K562 (cell line): ENCODE data around the gene E2F7. TPM values are rescaled to one million over a fixed set of nuclear protein-coding genes. Genes with fewer than 3 reads are reported as not detected.

Experiments
- CBFA2T2 ChIP-seq: fragments of 450-650 bp; conservative IDR thresholded peaks from 2 replicates; pipeline ENCODE4 v1.6.1; 2017; ENCODE audit warnings: mild to moderate bottlenecking
- EGR1 ChIP-seq: fragments of 450-650 bp; conservative IDR thresholded peaks from 2 replicates; pipeline ENCODE4 v1.6.1; 2017; ENCODE audit warnings: mild to moderate bottlenecking
- ETV5 ChIP-seq: sonication (generic); formaldehyde crosslinking; IDR thresholded peaks from 2 replicates; pipeline ENCODE4 v1.4.0; 2020; ENCODE audit warnings: low read depth, mild to moderate bottlenecking, missing genetic modification reagents
- FOXM1 ChIP-seq, 2 experiments: fragments of 450-650 bp in 1 of 2; sonication (generic) in 1 of 2; formaldehyde crosslinking in 1 of 2; IDR thresholded peaks; 2 replicates each; pipeline versions ENCODE4 v1.6.1 to v1.9.0; 2017 to 2022; ENCODE audit warnings: low read depth in 2 of 2, mild to moderate bottlenecking in 2 of 2, missing genetic modification reagents in 1 of 2, moderate library complexity in 1 of 2
- HDAC6 ChIP-seq: IDR thresholded peaks from 2 replicates; pipeline ENCODE4 v1.6.1; 2012; ENCODE audit warnings: low read depth, mild to moderate bottlenecking, control low read depth, inconsistent platforms, low read length, moderate library complexity
- KAT7 ChIP-seq: sonication (generic); formaldehyde crosslinking; IDR thresholded peaks from 2 replicates; pipeline ENCODE4 v1.8.0; 2022; ENCODE audit warnings: missing genetic modification reagents, mild to moderate bottlenecking, borderline replicate concordance
- NFXL1 ChIP-seq: fragments of 450-650 bp; formaldehyde crosslinking; IDR thresholded peaks from 2 replicates; pipeline ENCODE4 v1.4.0; 2021; ENCODE audit warnings: mild to moderate bottlenecking
- PHTF2 ChIP-seq: fragments of 250-450 bp; sonication (Bioruptor Pico); IDR thresholded peaks from 2 replicates; pipeline ENCODE4 v1.5.0; 2021; ENCODE audit warnings: mild to moderate bottlenecking
- POU5F1 ChIP-seq: fragments of 150-350 bp; IDR thresholded peaks from 2 replicates; pipeline ENCODE4 v1.6.1; 2014; ENCODE audit warnings: borderline replicate concordance, low read length, low read depth, mild to moderate bottlenecking; ENCODE audit not compliant: partially characterized antibody
- RBM14 ChIP-seq: fragments of 200-400 bp; formaldehyde crosslinking; IDR thresholded peaks from 2 replicates; pipeline ENCODE4 v1.6.1; 2018; ENCODE audit warnings: low read depth, mild to moderate bottlenecking, low read length, moderate library complexity, borderline replicate concordance; ENCODE audit not compliant: insufficient read depth
- SMAD1 ChIP-seq: fragments of 150-350 bp; IDR thresholded peaks from 2 replicates; pipeline ENCODE4 v1.6.1; 2014; ENCODE audit warnings: low read length, low read depth; ENCODE audit not compliant: partially characterized antibody
- SMARCB1 ChIP-seq: IDR thresholded peaks from 2 replicates; pipeline ENCODE4 v1.6.1; 2011; ENCODE audit warnings: improper control_type of control experiment, low read depth; ENCODE audit not compliant: insufficient read length
- ZNF134 ChIP-seq: fragments of 250-450 bp; sonication (Bioruptor Pico); conservative IDR thresholded peaks from 2 replicates; pipeline ENCODE4 v1.4.0; 2020
- ZNF324 ChIP-seq: fragments of 250-450 bp; sonication (Bioruptor Pico); IDR thresholded peaks from 2 replicates; pipeline ENCODE4 v1.4.0; 2020; ENCODE audit warnings: mild to moderate bottlenecking
- polyA plus RNA-seq, 8 experiments: library from polyadenylated mRNA; depleted of rRNA in 4 of 8; stranded (reverse) in 5 of 8; unstranded in 3 of 8; fragments of >200 nt; fragmentation: Nextera tagmentation in 2 of 8; fragmentation: Illumina TruSeq in 1 of 8; extraction: Ambion mirVana in 2 of 8; extraction: Trizol in 1 of 8; gene quantifications; 2 replicates each; pipeline versions ENCODE4 v1.2.1 to v1.2.3, GENCODE V29; 2011 to 2014; ENCODE audit warnings: inconsistent platforms in 1 of 8, missing spikeins in 1 of 8
- total RNA-seq, 7 experiments: library from RNA; depleted of rRNA in 6 of 7; stranded (reverse); fragments of >200 nt in 6 of 7; fragmentation: Illumina TruSeq in 2 of 7; extraction: Trizol in 2 of 7; gene quantifications; 2 replicates each; pipeline versions ENCODE4 v1.2.1 to v1.2.3, GENCODE V29; 2011 to 2021; ENCODE audit warnings: low replicate concordance in 1 of 7
- TF ChIP-seq, protein P1 (sequence below): IDR thresholded peaks from 2 replicates; pipeline ENCODE4 v1.6.1; 2011; ENCODE audit warnings: borderline replicate concordance, low read depth, mild to moderate bottlenecking, moderate library complexity, low read length; ENCODE audit not compliant: insufficient read depth, poor library complexity, severe bottlenecking
- TF ChIP-seq, protein P2 (sequence below): fragments of 250-450 bp; sonication (Bioruptor Pico); IDR thresholded peaks from 2 replicates; pipeline ENCODE4 v1.4.0; 2020; ENCODE audit warnings: mild to moderate bottlenecking, moderate library complexity, borderline replicate concordance
- TF ChIP-seq, protein P3 (sequence below), 2 experiments: fragments of 450-650 bp in 1 of 2; sonication (generic) in 1 of 2; formaldehyde crosslinking in 1 of 2; IDR thresholded peaks in 1 of 2; conservative IDR thresholded peaks in 1 of 2; 2 replicates each; pipeline versions ENCODE4 v1.6.1 to v1.8.1; 2016 to 2023; ENCODE audit warnings: mild to moderate bottlenecking in 2 of 2, moderate library complexity in 2 of 2, inconsistent platforms in 1 of 2, missing genetic modification reagents in 1 of 2
- TF ChIP-seq, protein P4 (sequence below): fragments of 250-450 bp; sonication (Bioruptor Pico); IDR thresholded peaks from 2 replicates; pipeline ENCODE4 v1.8.0; 2022; ENCODE audit warnings: moderate library complexity, mild to moderate bottlenecking, inconsistent platforms

The E2F7 gene
- total and polyA plus RNA-seq, 9 of the 15 experiments (the other 6 are each of a cell fraction or from before 2014, with no cell fraction given), result 3.4 to 13.6 (median 8.1) TPM

DNA sequence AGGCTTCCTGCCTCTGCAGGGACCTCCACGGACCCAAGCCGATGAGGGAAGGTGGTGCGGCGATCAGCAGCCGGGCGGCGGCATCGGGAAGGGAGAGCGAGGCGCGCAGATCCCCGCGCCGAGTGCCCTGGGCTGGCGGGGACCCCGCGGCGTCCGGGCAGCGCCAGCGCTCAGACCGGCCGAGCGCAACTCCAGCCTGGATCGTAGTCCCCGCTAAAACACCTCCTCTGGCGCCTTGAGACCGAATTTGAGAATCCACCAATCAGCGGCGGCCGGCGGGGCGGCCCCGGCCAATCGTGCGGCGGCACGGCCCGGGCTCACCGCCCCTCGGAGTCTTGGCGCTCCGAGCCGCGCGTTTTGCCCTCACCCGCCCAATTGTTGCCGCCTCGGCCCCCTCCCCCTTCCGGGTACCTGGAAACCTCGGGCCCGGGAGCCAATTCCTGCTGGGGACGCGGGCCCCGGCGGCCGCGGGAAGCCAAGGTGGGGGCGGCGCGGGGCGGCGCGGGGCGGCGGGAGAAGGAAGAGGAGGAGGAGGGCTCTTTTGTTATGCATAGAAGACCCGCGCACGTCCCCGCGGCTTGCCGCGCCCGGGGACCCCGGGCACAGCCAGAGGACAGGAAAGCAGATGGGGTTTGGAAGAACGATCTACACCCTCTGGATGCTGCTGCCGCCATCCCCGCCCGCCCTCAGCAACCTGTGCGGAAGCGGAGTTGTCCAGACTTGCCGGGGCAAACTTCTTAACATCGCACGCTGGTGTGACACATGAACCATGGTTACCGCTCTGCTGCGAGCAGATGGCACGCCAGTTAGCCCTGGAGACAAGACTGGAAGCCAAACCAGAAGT, at the start of gene E2F7 (continued):
- TF ChIP-seq ZNF134 (CRISPR knock-in tag) (no peak), RBM14 (no peak), KAT7 (CRISPR knock-in tag) (no peak), PHTF2 (CRISPR knock-in tag) (no peak), FOXM1 (IDR thresholded peaks at IDR 0.05; ENCODE audit: low read depth) (peak; percentile 26; the same call in 1 of the 2 replicates), FOXM1 (CRISPR knock-in tag; IDR thresholded peaks at IDR 0.05; ENCODE audit: low read depth) (no peak), SMARCB1 (no peak), SMAD1 (no peak), ZNF324 (no peak), HDAC6 (no peak), NFXL1 (no peak), EGR1 (peak; percentile 17; the same call in 1 of the 2 replicates), POU5F1 (no peak), CBFA2T2 (no peak), ETV5 (CRISPR knock-in tag) (no peak)
- TF ChIP-seq, protein P1, sequence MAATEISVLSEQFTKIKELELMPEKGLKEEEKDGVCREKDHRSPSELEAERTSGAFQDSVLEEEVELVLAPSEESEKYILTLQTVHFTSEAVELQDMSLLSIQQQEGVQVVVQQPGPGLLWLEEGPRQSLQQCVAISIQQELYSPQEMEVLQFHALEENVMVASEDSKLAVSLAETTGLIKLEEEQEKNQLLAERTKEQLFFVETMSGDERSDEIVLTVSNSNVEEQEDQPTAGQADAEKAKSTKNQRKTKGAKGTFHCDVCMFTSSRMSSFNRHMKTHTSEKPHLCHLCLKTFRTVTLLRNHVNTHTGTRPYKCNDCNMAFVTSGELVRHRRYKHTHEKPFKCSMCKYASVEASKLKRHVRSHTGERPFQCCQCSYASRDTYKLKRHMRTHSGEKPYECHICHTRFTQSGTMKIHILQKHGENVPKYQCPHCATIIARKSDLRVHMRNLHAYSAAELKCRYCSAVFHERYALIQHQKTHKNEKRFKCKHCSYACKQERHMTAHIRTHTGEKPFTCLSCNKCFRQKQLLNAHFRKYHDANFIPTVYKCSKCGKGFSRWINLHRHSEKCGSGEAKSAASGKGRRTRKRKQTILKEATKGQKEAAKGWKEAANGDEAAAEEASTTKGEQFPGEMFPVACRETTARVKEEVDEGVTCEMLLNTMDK, result no peak
- TF ChIP-seq, protein P2, sequence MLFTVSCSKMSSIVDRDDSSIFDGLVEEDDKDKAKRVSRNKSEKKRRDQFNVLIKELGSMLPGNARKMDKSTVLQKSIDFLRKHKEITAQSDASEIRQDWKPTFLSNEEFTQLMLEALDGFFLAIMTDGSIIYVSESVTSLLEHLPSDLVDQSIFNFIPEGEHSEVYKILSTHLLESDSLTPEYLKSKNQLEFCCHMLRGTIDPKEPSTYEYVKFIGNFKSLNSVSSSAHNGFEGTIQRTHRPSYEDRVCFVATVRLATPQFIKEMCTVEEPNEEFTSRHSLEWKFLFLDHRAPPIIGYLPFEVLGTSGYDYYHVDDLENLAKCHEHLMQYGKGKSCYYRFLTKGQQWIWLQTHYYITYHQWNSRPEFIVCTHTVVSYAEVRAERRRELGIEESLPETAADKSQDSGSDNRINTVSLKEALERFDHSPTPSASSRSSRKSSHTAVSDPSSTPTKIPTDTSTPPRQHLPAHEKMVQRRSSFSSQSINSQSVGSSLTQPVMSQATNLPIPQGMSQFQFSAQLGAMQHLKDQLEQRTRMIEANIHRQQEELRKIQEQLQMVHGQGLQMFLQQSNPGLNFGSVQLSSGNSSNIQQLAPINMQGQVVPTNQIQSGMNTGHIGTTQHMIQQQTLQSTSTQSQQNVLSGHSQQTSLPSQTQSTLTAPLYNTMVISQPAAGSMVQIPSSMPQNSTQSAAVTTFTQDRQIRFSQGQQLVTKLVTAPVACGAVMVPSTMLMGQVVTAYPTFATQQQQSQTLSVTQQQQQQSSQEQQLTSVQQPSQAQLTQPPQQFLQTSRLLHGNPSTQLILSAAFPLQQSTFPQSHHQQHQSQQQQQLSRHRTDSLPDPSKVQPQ (CRISPR knock-in tag), result no peak
- TF ChIP-seq, protein P3, sequence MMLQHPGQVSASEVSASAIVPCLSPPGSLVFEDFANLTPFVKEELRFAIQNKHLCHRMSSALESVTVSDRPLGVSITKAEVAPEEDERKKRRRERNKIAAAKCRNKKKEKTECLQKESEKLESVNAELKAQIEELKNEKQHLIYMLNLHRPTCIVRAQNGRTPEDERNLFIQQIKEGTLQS (IDR thresholded peaks at IDR 0.05), result no peak
- TF ChIP-seq, protein P3 (CRISPR knock-in tag; conservative IDR thresholded peaks at IDR 0.05), result no peak
- TF ChIP-seq, protein P4, sequence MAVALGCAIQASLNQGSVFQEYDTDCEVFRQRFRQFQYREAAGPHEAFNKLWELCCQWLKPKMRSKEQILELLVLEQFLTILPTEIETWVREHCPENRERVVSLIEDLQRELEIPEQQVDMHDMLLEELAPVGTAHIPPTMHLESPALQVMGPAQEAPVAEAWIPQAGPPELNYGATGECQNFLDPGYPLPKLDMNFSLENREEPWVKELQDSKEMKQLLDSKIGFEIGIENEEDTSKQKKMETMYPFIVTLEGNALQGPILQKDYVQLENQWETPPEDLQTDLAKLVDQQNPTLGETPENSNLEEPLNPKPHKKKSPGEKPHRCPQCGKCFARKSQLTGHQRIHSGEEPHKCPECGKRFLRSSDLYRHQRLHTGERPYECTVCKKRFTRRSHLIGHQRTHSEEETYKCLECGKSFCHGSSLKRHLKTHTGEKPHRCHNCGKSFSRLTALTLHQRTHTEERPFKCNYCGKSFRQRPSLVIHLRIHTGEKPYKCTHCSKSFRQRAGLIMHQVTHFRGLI (CRISPR knock-in tag), result no peak
